B cell (primary cell): Measurements from ENCODE around the gene LAMA2.

Experiments
- CTCF ChIP-seq: fragments of 200-600 bp; IDR thresholded peaks from one replicate; pipeline ENCODE4 v1.8.0; 2022; ENCODE audit warnings: antibody characterized with exemption, mild to moderate bottlenecking
- EZH2 ChIP-seq: IDR thresholded peaks from 2 replicates; pipeline ENCODE4 v1.6.1; 2012; ENCODE audit warnings: borderline replicate concordance, low read depth, mild to moderate bottlenecking, moderate library complexity, low read length; ENCODE audit not compliant: insufficient read depth, poor library complexity, severe bottlenecking

DNA sequence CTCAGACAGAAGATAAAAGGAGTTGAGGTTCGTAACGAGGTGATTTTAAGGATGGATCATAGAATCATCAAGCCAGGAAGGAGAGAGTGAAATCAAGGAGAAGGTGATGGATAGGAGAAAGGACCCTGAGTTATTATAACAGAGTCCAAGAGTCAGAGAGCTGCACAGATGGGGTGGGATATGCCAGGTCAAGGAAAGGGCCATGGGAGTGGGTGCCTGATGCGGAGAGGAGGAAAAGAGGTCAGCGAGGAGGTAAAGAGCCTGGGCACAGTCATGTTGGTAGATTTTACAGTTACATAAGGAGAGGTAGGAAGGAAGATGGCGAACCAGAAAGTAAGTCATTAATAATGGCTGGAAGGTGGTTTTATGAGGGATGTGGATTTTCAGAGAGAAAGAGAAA, 114.9 kb downstream of the LAMA2 start:
- no peak for TF ChIP-seq CTCF
- no peak for TF ChIP-seq EZH2
